HG03025 (cell line): ENCODE data around the gene MRPS5.

Source experiments
- ATAC-seq: cut with Tn5 transposase; IDR thresholded peaks from one replicate; pipeline ENCODE4 v1.9.1; 2021; ENCODE audit warnings: mild to moderate bottlenecking, moderate library complexity; ENCODE audit not compliant: unreplicated experiment, low FRiP score

MRPS5 gene

DNA sequence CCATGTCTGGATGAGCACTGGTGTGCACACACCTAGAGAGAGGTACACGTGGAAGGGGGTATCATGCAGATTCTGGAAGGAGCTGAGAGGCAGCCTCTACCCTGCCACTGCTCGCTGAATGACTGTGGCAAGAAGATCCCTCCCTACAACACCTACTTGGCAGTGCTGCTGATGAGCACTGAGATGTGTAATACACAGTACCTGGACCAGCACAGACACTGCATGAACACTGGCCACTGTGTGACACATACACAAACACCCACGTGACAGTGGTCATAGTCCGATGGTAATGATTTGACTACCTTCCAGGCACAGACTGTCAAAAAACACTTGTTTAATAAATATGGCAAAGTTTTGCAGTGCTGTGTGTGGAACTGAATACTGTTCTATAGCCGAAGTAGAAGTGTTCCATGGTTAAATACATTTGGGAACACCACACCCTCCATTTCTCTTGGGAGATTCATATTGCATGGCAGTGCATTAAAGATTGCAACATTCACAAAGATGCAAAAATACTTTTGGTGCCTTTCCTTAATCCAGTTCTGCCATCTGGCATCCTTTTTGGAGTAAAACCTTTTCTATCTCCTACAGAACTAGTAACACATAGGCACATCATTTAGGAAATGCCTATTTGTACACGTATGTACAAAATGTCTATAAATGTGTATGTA lies 29.6 kb downstream of the MRPS5 start:
- no peak for ATAC-seq

- ATAC-seq, result no peak
These were observed 34.2 kb downstream of the MRPS5 start for GRCh38 chr2:95087379-95087778.

GRCh38 chr2:95086017-95086416 lies 35.6 kb downstream of the MRPS5 start:
- no peak for ATAC-seq

GRCh38 chr2:95082477-95082876 lies 39.1 kb downstream of the MRPS5 start:
- no peak for ATAC-seq

DNA sequence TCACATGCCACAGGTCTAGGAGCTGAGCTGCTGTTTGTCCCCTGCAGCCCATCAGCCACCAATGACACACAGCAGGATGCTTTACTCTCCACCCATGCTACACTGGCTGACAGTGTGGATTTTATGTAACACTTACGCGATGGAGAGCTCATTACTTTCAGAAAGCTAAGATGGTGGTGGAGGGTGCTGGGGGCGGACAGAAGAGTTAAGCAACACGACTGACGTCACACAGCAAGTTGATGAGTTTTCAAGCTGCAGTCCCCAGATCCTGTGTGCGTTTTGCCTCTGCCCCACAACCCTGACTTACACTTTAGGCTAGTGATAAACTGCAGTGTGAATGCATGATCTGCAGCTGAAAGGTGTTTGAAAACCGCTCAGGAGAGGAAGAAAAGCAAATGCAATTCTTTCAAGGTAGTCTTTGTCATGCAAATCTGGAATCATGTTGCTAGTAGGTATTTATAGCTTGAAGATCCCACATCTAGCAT lies 42.4 kb downstream of the MRPS5 start:
- no peak for ATAC-seq

DNA sequence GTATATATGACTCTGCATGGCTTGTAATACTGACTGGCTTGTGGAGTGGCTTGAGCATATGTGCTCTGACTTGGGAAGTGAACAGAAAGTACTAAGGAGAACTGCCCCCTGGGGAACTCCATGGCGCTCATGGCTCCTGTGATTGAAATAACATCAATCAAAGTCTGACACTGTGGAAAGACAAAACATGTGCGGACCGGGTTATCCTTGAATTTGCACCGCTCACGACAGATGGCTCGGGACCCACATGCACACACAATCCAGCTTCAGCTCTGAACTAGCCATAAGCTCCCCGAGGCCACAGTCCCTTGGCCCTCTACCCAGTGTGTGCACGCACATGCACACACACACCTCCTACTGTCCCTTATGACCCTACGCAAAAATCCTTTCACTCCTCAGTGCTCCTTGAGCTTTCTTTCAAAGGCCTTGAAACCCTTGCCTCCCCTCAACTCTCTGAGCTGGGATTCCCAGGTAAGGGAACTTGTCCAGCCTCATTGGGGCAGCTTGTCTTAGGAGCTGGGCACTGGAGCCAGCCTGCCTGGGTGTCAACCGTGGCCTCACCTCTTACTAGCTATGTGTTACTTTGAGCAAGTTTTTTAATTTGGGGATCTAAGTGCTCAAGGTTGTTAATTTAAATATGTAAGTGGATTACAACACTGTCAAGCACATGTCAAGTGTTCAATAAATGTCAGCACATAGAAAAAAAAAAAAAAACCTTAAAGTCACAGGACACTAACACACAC lies 43.6 kb downstream of the MRPS5 start:
- ATAC-seq, result no peak

- ATAC-seq, result no peak
These were observed 44.1 kb downstream of the MRPS5 start for GRCh38 chr2:95077530-95077825.

DNA sequence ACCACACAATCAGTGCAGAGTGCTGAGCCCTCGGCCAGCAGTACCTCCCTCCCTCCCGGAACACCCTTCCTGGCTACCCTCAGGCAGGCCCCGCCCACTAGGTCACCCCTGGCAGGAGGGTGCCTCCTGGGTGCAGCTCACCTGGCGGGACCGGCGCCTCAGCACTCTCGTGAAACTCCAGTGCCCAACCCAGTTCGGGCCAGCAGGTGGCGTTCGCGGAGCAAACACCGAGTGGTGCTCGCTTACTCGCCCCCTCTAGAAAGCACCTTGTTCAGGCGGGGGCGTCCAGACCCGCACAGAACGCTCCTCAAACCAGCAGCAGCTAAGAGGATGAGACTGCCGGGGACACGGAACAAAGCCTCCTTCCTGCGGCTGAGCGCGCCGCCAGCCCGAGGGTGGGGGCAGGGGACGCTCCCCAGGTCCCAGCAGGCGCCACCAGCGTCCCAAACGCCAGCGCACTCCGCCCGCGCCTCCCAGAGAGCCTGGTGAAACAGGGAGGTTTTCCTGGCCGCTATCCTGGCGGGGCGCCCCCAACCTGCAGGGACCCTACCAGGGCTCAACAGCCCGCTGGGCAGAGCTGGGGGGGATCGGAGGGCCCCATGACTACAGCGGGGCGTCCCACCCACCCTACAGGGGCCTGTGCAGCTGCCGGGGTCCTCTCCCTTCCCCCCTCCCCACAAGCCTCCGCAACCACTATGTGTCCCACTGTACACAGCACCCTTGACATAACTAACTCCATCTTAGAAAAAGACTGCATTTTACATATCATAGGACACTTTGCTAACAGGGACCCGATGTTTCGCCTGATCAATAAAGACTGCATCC lies 44.7 kb downstream of the MRPS5 start:
- ATAC-seq, result no peak

DNA sequence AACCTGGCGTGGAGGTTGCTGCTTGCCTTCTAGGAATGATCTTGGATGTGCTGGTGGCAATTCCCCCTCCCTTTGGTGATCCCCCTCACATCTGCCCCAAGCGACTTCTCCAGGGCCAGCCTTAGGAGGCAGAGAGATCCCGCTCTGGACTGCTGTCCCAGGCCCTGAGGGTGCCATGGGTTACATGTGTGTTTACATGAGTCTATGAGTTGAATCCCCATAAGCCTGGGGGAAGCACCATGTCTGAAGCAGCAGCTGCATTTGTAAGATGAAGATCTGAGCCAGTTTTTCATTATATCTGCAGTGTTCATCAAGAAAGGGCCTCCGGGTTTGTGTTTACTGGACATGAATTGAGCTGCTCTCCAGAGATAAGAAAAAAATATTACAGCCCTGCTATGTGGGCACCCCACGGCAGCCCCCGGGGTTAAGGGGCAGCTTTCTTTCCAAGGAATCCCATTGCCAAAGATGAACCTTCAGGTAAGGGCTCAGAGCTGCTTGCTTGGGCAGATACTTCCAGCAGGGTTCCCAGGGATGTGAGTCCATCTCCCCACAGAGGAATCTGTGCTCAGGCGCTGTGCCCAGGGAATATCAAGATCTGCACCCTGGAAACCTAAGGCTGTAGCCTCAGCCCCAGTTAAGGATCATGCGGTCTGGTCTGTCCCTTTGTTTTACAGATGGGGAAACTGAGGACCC lies 46.0 kb downstream of the MRPS5 start:
- no peak for ATAC-seq

- no peak for ATAC-seq
These were observed 46.8 kb downstream of the MRPS5 start for GRCh38 chr2:95074663-95075439.

- no peak for ATAC-seq
These were observed 47.5 kb downstream of the MRPS5 start for GRCh38 chr2:95073856-95074662.

GRCh38 chr2:95072424-95072823 lies 49.2 kb downstream of the MRPS5 start:
- no peak for ATAC-seq

GRCh38 chr2:95071856-95072255 lies 49.8 kb downstream of the MRPS5 start:
- ATAC-seq, result no peak

DNA sequence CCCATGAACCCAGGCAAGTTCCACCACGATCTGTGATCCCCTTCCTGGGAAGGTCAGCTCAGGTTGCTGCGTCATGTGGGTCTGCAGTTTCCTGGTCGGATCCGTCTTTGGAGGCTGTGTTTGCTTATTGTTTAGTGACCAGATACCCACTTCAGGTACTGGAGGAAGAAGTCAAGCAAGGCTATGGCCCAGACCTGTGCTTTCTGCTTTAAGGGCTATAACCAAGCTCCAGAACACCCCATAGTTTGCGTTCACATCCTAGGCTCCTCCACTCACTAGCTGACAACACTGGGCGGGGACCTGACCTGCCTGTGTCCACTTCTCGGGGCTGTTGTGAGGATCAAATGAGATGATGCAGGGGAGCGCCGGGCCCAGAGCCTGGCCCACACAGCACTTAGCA lies 52.1 kb downstream of the MRPS5 start:
- ATAC-seq, result no peak

DNA sequence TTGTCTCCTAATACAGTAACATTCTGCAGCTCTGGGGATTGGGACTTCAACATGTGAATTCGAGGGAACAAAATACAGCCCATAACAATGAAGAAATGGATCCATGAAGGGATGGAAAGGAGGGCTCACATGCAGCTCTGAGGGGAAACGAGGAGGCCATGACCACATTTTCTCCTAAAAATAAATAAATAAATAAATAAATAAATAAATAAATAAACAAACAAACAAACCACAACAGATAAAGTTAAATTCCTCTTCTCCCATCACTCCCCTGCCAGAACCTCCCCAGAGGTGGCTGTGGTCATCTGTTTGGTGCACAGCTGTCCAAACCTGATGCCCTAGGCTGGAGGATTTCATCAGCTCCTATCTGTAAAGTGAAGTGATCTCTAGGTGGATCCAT lies 53.4 kb downstream of the MRPS5 start:
- no peak for ATAC-seq

DNA sequence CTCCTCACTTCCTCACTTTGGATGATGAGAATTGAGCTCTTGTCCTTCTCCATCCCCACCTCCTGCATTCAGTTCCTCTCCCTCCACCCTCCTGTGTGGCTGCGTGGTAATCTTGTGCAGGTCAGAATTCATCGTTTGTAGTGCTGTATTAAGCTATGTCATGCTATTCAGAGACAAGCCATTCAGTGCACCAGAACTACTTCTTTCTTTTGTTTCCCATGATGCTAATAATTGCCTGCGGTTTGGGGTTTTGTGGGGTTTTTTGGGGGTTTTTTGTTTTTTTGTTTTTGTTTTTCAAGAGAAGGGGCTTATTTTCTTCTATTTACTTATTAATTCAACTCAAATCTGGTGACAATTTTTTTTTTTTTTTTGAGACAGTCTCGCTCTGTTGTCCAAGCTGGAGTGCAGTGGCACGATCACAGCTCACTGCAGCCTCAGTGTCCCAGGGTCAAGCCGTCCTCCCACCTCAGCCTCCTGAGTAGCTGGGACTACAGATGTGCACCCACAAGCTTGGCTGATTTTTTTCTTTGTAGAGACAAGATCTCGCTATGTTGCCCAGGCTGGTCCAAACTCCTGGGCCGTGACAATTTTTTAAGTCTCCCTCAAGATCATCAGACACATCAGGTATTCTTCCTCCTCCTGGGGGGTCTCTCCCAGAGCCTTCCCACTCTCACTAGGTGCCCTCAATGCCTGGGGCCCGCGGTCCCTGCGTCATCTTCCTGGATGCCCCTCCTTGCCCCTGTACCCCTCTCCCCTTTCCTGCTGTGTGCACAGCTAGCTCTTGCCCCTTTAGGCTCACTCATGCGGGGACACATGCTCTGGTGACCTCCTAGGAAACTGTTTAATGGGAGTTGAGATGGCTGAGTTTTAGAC lies 58.3 kb downstream of the MRPS5 start:
- no peak for ATAC-seq

DNA sequence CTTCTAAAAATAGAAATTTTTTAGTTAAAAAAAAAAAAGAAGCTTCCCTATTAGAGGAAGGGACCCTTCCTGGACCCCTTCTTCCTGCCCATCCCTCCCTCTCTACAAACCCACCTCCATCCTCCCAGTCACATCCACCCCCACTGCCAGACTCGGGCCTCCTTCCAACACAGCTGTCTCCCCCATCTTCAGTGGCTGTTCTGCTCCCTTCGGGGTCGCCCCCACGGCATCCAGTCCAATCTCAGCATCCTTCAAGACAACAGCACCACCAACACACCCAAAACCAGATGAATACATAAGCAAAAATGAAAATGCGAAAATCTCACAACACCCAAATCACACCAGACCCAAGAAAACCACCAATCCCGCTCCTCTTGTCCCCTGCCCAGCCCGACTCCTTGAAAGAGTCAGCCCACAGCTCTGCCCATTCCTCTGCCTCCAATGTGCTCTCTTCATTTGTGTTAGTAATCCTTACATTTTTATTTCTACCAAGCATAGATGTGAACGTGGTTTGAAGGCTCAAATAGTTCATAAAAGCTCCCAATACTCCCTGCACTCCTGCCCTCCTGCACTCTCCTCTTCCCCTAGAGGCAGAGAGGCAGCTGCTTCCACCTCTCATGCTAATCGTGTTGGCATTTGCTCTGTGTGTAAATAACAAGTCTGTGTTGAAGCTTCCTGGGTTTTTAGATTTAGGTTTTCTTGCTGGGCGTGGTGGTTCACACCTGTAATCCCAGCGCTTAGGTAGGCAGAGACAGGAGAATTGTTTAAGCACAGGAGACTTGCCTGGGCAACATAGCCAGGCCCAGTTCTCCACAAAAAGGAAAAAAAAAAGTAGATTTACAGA lies 59.1 kb downstream of the MRPS5 start:
- ATAC-seq, result no peak
